Smooth muscle cell (in vitro differentiated cells): ENCODE results near the gene COL23A1. TPM values are rescaled to one million over a fixed set of nuclear protein-coding genes. Genes with fewer than 3 reads are reported as not detected.

ENCODE experiments used
- DNase-seq: peaks from one replicate; lab custom pipeline; 2025; ENCODE audit not compliant: unreplicated experiment; lab: John Stamatoyannopoulos, UW
- H2AFZ ChIP-seq: fragments of 200-600 bp; sonication (generic); 2 replicates; pipeline ENCODE4 v1.6.0; 2016; ENCODE audit warnings: antibody characterized with exemption, low read depth, mild to moderate bottlenecking
- H3F3A ChIP-seq: fragments of 200-600 bp; sonication (generic); 2 replicates; pipeline ENCODE4 v1.6.0; 2017; ENCODE audit warnings: antibody characterized with exemption, low read depth
- H3K27ac ChIP-seq: fragments of 200-600 bp; sonication (generic); 2 replicates; pipeline ENCODE4 v1.5.1; 2016; ENCODE audit warnings: low read depth, mild to moderate bottlenecking
- H3K27me3 ChIP-seq: fragments of 200-600 bp; sonication (generic); 2 replicates; pipeline ENCODE4 v1.6.1; 2016; ENCODE audit warnings: low read depth, mild to moderate bottlenecking
- H3K36me3 ChIP-seq: fragments of 200-600 bp; sonication (generic); 2 replicates; pipeline ENCODE4 v1.5.1; 2016; ENCODE audit warnings: low read depth
- H3K4me1 ChIP-seq: fragments of 200-600 bp; sonication (generic); 2 replicates; pipeline ENCODE4 v1.5.1; 2016; ENCODE audit warnings: low read depth
- H3K4me2 ChIP-seq: fragments of 200-600 bp; sonication (generic); 2 replicates; pipeline ENCODE4 v1.6.0; 2016; ENCODE audit warnings: mild to moderate bottlenecking
- H3K4me3 ChIP-seq: fragments of 200-600 bp; sonication (generic); 2 replicates; pipeline ENCODE4 v1.5.1; 2016; ENCODE audit warnings: mild to moderate bottlenecking
- H3K79me2 ChIP-seq: fragments of 200-600 bp; sonication (generic); 2 replicates; pipeline ENCODE4 v1.6.0; 2016; ENCODE audit warnings: low read depth, mild to moderate bottlenecking
- H3K9ac ChIP-seq: fragments of 200-600 bp; sonication (generic); 2 replicates; pipeline ENCODE4 v1.6.0; 2016; ENCODE audit warnings: low read depth
- H3K9me3 ChIP-seq: fragments of 200-600 bp; sonication (generic); replicated peaks from 2 replicates; pipeline ENCODE4 v1.5.1; 2016; ENCODE audit warnings: low read depth
- H4K20me1 ChIP-seq: fragments of 200-600 bp; sonication (generic); 2 replicates; pipeline ENCODE4 v1.6.0; 2016; ENCODE audit warnings: low read depth
- CTCF ChIP-seq: fragments of 200-600 bp; sonication (generic); IDR thresholded peaks from 2 replicates; pipeline ENCODE4 v1.5.1; 2017; ENCODE audit warnings: borderline replicate concordance, mild to moderate bottlenecking, antibody characterized with exemption; ENCODE audit not compliant: insufficient read depth, poor library complexity, severe bottlenecking
- WGBS: methylation state at CpG from one replicate; pipeline ENCODE4 v1.1.7; 2016; ENCODE audit warnings: low lambda C conversion rate; 5-methylcytosine and 5-hydroxymethylcytosine counted together
- polyA plus RNA-seq: library from polyadenylated mRNA; unstranded; fragments of >200 nt; fragmentation: Nextera tagmentation; extraction: Ambion mirVana; gene quantifications from 2 replicates; pipeline ENCODE4 v1.2.1, GENCODE V29; 2016
- total RNA-seq: library from RNA; depleted of rRNA; stranded (reverse); fragments of >200 nt; gene quantifications from 2 replicates; pipeline ENCODE4 v1.2.3, GENCODE V29; 2014

The COL23A1 gene
- total and polyA plus RNA-seq, 2 experiments from 2014 or later, result 5.3 to 27.4 TPM

GRCh38 chr5:178470760-178471025 is 119.5 kb downstream of the COL23A1 start:
- H3K27ac ChIP-seq, result no peak overlapping the region
- H3K9ac ChIP-seq, result no peak overlapping the region
- no peak overlapping the region for H2AFZ ChIP-seq
- no peaks in the 10 kb centered on the region for H3K79me2 ChIP-seq
- H3K36me3 ChIP-seq, result no peaks in the 10 kb centered on the region
- WGBS, result 96% methylated on average over 6 of the region's 6 CpGs
- no peaks in the 10 kb centered on the region for H3K9me3 ChIP-seq
- no peak for DNase-seq
- no peak overlapping the region for H3K4me3 ChIP-seq
- peaks cover 6% of the 10 kb centered on the region for H3K4me1 ChIP-seq
- H3K27me3 ChIP-seq, result no peaks in the 10 kb centered on the region
- H4K20me1 ChIP-seq, result no peaks in the 10 kb centered on the region
- TF ChIP-seq CTCF, result no peak
- no peak overlapping the region for H3K4me2 ChIP-seq
- H3F3A ChIP-seq, result peaks cover 6% of the 10 kb centered on the region

GRCh38 chr5:178469975-178470759 is 120.0 kb downstream of the COL23A1 start:
- Histone ChIP-seq H2AFZ (no peak overlapping the region), H3K9me3 (no peaks in the 10 kb centered on the region), H3F3A (peaks cover 6% of the 10 kb centered on the region), H3K9ac (no peak overlapping the region), H3K36me3 (no peaks in the 10 kb centered on the region), H3K79me2 (no peaks in the 10 kb centered on the region), H3K27me3 (no peaks in the 10 kb centered on the region), H3K27ac (no peak overlapping the region), H3K4me2 (no peak overlapping the region), H4K20me1 (no peaks in the 10 kb centered on the region), H3K4me3 (no peak overlapping the region), H3K4me1 (peaks cover 6% of the 10 kb centered on the region)
- TF ChIP-seq CTCF, result no peak
- 71% methylated on average over 18 of the region's 18 CpGs for WGBS
- DNase-seq, result no peak

- Histone ChIP-seq H3K4me1 (peaks cover 6% of the 10 kb centered on the region), H3K36me3 (no peaks in the 10 kb centered on the region), H3K4me2 (no peak overlapping the region), H4K20me1 (no peaks in the 10 kb centered on the region), H3F3A (peaks cover 6% of the 10 kb centered on the region), H2AFZ (no peak overlapping the region), H3K27me3 (no peaks in the 10 kb centered on the region), H3K9ac (no peak overlapping the region), H3K79me2 (no peaks in the 10 kb centered on the region), H3K27ac (no peak overlapping the region), H3K9me3 (no peaks in the 10 kb centered on the region), H3K4me3 (no peak overlapping the region)
- TF ChIP-seq CTCF, result no peak
- DNase-seq, result no peak
- WGBS, result 74% methylated on average over 28 of the region's 28 CpGs
Measured at GRCh38 chr5:178469011-178469974, 120.9 kb downstream of the COL23A1 start.
